HG03060 (cell line): ENCODE data around the gene OR7G1.
"Not testable (repeated sequence)": the region's sequence is repeated elsewhere in the genome, so short reads cannot be mapped to it uniquely, and the experiment has no call there.

ENCODE experiments used
- ATAC-seq: cut with Tn5 transposase; IDR thresholded peaks from one replicate; pipeline ENCODE4 v1.9.1; 2021; ENCODE audit warnings: low read depth, moderate number of reproducible peaks; ENCODE audit not compliant: unreplicated experiment

Gene OR7G1

DNA sequence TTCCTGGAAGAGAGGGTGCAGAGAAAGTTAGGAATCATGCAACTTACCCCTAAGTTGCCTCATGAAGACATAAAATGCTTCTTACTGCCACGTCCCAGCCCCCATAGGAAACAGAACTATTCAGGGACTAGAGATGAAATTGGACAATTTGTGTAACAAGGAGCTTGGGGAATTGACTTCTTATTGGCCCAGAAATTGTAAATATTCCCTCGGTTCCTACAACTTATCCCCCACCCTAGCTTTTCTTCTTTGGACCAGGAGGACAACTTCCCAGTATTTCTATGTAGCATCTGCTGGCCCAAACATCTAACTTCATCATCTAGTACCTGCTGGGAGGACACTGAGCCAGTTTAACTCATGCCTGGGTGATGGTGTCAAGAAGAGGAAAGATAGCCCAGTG lies 28.8 kb downstream of the OR7G1 start, which contains the start of gene OR1M1:
TSS of gene OR1M1 (plus strand) at position 301 of the 400 bp plus-strand sequence. CDS start 6,184 bp downstream, outside the sequence.
- no peak for ATAC-seq

DNA sequence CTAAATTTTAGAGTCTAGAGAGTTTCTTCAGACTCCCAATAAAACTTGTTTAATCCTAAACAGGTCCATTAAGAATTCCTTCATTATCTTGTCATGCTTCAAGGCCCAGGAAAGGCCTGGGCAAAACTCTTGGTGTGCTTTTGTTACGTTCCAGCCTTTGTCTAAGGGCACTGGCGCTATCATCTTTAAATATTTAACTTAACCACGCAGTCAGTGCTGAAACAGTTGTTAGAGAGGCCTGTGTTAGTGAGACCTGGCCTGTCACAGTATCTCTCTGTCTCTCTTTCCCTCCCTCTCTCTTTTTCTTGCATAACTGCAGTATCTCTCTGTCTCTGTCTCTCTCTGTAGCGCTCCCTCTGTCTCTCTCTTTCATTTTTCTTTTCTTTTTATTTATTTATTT lies 36.9 kb downstream of the OR7G1 start:
- no peak for ATAC-seq

DNA sequence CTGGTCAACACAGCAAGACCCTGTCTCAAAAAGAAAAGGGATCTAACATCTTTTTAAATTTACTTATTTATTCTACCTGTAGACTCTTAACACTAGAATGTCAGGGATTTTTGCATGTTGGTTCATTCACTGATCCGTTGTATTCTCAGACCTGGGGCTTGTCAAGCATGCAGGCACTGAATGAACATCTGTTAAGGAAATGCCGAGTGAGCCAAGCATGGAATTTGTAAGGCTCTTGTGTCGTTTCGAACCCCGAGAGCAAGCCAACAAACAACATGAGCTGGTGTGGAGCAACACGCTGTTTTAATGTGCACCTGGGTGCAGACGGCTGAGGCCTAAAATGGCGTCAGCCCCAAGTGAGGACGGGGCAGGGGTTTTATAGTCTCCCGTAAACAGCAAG lies 38.7 kb downstream of the OR7G1 start:
- no peak for ATAC-seq

DNA sequence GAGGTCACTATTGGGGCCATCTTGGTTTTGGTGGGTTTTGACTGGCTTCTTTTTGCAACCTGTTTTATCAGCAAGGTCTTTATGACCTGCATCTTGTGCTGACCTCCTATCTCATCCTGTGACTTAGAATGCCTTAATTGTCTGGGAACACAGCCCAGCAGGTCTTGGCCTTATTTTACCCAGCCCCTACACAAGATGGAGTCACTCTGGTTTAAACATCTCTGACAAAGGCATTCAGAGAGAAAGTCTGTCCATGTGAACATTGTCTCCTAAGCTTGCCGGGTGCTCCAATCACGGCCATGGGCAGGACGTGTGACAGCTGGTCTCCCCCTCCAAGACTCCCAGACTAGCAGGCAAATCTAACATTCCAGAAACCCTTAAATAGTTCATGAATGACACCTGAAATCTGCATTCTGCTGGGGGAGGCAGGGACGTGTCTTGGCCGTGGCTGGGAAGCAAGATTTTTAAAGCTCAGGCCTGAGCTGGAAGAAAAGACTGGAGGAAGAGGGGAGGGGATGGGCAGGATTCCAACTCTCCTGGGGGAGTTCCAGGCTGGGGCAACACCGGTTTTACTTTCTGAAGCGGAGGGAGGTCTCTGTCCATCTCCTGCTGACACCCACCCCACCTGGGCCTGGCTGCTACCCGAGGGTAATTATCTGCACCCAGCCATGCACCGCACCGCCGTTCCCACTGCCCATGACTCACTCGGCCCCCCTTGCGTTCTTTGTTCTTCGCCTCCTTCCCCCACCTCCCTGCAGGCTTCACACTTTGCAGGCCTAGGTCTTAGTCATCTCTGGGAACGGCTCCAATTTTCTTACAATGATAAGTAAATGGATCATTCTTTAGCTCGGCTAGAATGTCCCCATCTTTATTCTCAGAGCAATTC lies 40.3 kb downstream of the OR7G1 start:
- no peak for ATAC-seq

DNA sequence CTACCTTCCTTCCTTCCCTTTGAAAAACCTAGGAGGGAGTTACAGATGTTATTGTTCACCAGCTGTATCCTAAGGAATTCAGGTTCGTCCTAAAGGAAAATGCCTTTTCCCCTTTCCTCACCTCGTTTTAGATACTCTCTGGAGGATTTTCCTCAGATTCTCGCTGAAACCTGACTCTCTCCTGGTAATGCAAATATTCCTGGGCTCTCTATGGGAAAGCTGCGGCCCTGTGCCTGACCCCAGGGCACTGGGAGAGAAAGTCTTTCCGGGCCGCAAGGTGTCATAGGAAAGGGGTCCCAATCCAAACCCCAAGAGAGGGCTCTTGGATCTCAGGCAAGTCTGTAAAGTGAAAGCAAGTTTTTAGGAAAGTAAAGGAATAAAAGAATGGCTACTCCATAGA lies 41.8 kb downstream of the OR7G1 start:
- ATAC-seq: no peak

DNA sequence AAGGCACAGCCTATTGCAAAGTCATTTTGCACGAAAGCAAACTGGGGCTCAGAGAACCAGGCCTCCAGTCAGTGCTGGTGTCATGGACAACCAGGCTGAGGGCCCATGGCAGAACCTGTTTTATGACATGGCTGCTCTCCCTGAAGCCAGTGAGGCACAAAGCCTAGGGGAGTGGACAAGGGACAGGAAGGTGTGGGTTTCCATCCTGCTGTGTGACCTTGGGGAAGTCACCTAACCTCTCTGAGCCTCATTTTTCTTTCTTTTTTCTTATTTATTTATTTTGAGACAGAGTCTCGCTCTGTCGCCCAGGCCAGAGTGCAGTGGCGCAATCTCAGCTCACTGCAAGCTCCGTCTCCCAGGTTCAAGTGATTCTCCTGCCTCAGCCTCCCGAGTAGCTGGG lies 43.8 kb downstream of the OR7G1 start:
- not testable (repeated sequence) for ATAC-seq

DNA sequence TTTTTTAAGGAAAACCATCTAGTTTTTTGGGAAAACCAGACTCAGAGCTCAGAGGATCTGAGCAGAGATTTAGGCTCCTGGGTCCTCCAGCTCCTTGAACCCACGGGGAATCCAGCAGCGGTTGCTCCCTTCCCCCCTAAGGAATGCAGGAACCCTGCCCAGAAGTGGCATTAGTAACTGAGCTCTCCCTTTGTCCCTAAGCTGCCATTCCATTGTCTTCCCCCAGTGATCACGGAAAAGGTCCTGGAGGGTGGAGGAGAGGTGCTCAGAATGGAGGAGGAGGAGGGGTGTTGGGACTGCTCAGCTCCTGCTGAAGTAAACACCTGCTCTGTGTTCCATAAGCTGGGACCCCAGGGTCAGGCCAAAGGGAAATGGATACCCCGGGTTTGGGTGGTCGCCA lies 45.5 kb downstream of the OR7G1 start:
- no peak for ATAC-seq

DNA sequence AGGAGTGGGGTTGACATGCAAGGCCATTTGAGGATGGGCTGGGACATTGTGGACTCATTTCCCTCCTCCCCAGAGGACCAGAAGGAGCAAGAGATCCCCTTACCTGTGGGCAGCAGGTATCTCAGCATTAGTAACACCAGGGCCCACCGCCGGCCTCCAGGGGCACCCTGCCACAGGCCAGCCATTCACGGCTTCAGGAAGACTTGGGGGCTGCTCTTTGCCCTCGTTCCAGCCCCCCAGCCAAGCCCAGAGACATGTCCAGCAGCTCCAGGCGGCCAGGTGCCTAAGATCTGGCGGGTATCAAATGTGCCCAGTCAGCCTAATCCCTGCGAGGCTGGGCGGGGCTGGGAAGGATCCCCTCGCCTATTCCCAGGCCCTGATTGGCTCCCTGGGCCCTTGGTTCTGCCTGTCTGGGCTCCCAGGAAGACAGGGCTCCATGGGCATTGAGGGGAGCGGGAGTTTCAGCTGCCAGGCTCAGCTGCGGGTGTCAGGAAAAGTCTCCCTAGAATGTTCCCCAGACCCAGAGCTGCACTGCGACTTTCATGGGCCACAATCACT lies 50.0 kb downstream of the OR7G1 start:
- no peak for ATAC-seq
